ENCODE measurements around the gene MAZ. TPM values are rescaled to one million over a fixed set of nuclear protein-coding genes. Genes with fewer than 3 reads are reported as not detected.

Gene MAZ
- total and polyA plus RNA-seq, 2 of the 13 experiments (the other 11 are each of a cell fraction or from before 2014, with no cell fraction given): 203 to 277 TPM

DNA sequence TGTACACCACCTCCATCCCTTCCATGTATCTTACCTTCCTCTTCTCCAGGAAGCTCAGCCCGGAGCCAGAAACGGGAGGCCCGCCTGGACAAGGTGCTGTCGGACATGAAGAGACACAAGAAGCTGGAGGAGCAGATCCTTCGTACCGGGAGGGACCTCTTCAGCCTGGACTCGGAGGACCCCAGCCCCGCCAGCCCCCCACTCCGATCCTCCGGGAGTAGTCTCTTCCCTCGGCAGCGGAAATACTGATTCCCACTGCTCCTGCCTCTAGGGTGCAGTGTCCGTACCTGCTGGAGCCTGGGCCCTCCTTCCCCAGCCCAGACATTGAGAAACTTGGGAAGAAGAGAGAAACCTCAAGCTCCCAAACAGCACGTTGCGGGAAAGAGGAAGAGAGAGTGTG lies 13.2 kb downstream of the MAZ start (continued):
- TF ChIP-seq HNRNPH1 (optimal IDR thresholded peaks at IDR 0.05; ENCODE audit: low read depth, low read length): no peak
- TF ChIP-seq, protein P1, sequence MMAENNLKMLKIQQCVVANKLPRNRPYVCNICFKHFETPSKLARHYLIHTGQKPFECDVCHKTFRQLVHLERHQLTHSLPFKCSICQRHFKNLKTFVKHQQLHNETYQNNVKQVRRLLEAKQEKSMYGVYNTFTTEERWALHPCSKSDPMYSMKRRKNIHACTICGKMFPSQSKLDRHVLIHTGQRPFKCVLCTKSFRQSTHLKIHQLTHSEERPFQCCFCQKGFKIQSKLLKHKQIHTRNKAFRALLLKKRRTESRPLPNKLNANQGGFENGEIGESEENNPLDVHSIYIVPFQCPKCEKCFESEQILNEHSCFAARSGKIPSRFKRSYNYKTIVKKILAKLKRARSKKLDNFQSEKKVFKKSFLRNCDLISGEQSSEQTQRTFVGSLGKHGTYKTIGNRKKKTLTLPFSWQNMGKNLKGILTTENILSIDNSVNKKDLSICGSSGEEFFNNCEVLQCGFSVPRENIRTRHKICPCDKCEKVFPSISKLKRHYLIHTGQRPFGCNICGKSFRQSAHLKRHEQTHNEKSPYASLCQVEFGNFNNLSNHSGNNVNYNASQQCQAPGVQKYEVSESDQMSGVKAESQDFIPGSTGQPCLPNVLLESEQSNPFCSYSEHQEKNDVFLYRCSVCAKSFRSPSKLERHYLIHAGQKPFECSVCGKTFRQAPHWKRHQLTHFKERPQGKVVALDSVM (CRISPR knock-in tag; IDR thresholded peaks at IDR 0.05): no peak
- no peak for TF ChIP-seq DNMT3B (CRISPR knock-in tag; conservative IDR thresholded peaks at IDR 0.05)
- TF ChIP-seq, protein P2, sequence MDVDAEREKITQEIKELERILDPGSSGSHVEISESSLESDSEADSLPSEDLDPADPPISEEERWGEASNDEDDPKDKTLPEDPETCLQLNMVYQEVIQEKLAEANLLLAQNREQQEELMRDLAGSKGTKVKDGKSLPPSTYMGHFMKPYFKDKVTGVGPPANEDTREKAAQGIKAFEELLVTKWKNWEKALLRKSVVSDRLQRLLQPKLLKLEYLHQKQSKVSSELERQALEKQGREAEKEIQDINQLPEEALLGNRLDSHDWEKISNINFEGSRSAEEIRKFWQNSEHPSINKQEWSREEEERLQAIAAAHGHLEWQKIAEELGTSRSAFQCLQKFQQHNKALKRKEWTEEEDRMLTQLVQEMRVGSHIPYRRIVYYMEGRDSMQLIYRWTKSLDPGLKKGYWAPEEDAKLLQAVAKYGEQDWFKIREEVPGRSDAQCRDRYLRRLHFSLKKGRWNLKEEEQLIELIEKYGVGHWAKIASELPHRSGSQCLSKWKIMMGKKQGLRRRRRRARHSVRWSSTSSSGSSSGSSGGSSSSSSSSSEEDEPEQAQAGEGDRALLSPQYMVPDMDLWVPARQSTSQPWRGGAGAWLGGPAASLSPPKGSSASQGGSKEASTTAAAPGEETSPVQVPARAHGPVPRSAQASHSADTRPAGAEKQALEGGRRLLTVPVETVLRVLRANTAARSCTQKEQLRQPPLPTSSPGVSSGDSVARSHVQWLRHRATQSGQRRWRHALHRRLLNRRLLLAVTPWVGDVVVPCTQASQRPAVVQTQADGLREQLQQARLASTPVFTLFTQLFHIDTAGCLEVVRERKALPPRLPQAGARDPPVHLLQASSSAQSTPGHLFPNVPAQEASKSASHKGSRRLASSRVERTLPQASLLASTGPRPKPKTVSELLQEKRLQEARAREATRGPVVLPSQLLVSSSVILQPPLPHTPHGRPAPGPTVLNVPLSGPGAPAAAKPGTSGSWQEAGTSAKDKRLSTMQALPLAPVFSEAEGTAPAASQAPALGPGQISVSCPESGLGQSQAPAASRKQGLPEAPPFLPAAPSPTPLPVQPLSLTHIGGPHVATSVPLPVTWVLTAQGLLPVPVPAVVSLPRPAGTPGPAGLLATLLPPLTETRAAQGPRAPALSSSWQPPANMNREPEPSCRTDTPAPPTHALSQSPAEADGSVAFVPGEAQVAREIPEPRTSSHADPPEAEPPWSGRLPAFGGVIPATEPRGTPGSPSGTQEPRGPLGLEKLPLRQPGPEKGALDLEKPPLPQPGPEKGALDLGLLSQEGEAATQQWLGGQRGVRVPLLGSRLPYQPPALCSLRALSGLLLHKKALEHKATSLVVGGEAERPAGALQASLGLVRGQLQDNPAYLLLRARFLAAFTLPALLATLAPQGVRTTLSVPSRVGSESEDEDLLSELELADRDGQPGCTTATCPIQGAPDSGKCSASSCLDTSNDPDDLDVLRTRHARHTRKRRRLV (CRISPR knock-in tag; IDR thresholded peaks at IDR 0.05): no peak
- TF ChIP-seq ZNF598 (CRISPR knock-in tag; IDR thresholded peaks at IDR 0.05; ENCODE audit: borderline replicate concordance): 0 out of 2 replicates have a peak, but pooled peaks have one; percentile 41
- TF ChIP-seq, protein P3, sequence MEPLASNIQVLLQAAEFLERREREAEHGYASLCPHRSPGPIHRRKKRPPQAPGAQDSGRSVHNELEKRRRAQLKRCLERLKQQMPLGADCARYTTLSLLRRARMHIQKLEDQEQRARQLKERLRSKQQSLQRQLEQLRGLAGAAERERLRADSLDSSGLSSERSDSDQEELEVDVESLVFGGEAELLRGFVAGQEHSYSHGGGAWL (CRISPR knock-in tag; IDR thresholded peaks at IDR 0.05): no peak
- TF ChIP-seq ARHGAP35 (CRISPR knock-in tag; IDR thresholded peaks at IDR 0.05; ENCODE audit: borderline replicate concordance): no peak
- no peak for TF ChIP-seq RNF2 (conservative IDR thresholded peaks at IDR 0.05; ENCODE audit: low read depth)
- TF ChIP-seq, protein P4, sequence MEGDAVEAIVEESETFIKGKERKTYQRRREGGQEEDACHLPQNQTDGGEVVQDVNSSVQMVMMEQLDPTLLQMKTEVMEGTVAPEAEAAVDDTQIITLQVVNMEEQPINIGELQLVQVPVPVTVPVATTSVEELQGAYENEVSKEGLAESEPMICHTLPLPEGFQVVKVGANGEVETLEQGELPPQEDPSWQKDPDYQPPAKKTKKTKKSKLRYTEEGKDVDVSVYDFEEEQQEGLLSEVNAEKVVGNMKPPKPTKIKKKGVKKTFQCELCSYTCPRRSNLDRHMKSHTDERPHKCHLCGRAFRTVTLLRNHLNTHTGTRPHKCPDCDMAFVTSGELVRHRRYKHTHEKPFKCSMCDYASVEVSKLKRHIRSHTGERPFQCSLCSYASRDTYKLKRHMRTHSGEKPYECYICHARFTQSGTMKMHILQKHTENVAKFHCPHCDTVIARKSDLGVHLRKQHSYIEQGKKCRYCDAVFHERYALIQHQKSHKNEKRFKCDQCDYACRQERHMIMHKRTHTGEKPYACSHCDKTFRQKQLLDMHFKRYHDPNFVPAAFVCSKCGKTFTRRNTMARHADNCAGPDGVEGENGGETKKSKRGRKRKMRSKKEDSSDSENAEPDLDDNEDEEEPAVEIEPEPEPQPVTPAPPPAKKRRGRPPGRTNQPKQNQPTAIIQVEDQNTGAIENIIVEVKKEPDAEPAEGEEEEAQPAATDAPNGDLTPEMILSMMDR (CRISPR knock-in tag; IDR thresholded peaks at IDR 0.05): peak; percentile 63
- TF ChIP-seq HOXA9 (CRISPR knock-in tag; IDR thresholded peaks at IDR 0.05; ENCODE audit: borderline replicate concordance): no peak
- peak; percentile 96 for TF ChIP-seq ZBTB38 (CRISPR knock-in tag; IDR thresholded peaks at IDR 0.05)
- no peak for TF ChIP-seq HDAC6 (IDR thresholded peaks at IDR 0.05; ENCODE audit: low read depth, low read length)
- TF ChIP-seq, protein P5, sequence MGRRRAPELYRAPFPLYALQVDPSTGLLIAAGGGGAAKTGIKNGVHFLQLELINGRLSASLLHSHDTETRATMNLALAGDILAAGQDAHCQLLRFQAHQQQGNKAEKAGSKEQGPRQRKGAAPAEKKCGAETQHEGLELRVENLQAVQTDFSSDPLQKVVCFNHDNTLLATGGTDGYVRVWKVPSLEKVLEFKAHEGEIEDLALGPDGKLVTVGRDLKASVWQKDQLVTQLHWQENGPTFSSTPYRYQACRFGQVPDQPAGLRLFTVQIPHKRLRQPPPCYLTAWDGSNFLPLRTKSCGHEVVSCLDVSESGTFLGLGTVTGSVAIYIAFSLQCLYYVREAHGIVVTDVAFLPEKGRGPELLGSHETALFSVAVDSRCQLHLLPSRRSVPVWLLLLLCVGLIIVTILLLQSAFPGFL (CRISPR knock-in tag; IDR thresholded peaks at IDR 0.05): no peak
- TF ChIP-seq GATAD2A (CRISPR knock-in tag; IDR thresholded peaks at IDR 0.05): no peak
- TF ChIP-seq PHF21A (CRISPR knock-in tag; IDR thresholded peaks at IDR 0.05): no peak
- TF ChIP-seq, protein P6, sequence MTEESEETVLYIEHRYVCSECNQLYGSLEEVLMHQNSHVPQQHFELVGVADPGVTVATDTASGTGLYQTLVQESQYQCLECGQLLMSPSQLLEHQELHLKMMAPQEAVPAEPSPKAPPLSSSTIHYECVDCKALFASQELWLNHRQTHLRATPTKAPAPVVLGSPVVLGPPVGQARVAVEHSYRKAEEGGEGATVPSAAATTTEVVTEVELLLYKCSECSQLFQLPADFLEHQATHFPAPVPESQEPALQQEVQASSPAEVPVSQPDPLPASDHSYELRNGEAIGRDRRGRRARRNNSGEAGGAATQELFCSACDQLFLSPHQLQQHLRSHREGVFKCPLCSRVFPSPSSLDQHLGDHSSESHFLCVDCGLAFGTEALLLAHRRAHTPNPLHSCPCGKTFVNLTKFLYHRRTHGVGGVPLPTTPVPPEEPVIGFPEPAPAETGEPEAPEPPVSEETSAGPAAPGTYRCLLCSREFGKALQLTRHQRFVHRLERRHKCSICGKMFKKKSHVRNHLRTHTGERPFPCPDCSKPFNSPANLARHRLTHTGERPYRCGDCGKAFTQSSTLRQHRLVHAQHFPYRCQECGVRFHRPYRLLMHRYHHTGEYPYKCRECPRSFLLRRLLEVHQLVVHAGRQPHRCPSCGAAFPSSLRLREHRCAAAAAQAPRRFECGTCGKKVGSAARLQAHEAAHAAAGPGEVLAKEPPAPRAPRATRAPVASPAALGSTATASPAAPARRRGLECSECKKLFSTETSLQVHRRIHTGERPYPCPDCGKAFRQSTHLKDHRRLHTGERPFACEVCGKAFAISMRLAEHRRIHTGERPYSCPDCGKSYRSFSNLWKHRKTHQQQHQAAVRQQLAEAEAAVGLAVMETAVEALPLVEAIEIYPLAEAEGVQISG (CRISPR knock-in tag; IDR thresholded peaks at IDR 0.05): peak; percentile 51; the same call in 1 of the 2 replicates
- no peak for TF ChIP-seq SMC3 (IDR thresholded peaks at IDR 0.05; ENCODE audit: low read length)

All from HepG2 (cell line).